ENCODE results near the gene VWA3B.

VWA3B gene

GRCh38 chr2:98346311-98347236 lies 259.6 kb downstream of the VWA3B start, which contains the start of gene CNGA3:
Gene CNGA3 (plus strand): TSS chr2:98346456. CDS start chr2:98369976, 23,520 bp downstream.
- no peak for TF ChIP-seq CTCF (IDR thresholded peaks at IDR 0.05; ENCODE audit: low read depth, low read length)
- peak within 1 kb of the TSS; percentile 15 to 24 for H3K4me3 ChIP-seq (replicated peaks in 1 of 2; ENCODE audit: low read depth in 2 of 2, low read length in 2 of 2)
- peak; percentile 22 to 29 for DNase-seq (ENCODE audit: low read depth in 2 of 2)

GRCh38 chr2:98347298-98348065 lies 260.5 kb downstream of the VWA3B start:
- no peak for DNase-seq (ENCODE audit: low read depth in 2 of 2)
- no peak for TF ChIP-seq CTCF (IDR thresholded peaks at IDR 0.05; ENCODE audit: low read depth, low read length)
- no peak overlapping the region for H3K4me3 ChIP-seq (replicated peaks in 1 of 2; ENCODE audit: low read depth in 2 of 2, low read length in 2 of 2)

- DNase-seq (ENCODE audit: low read depth in 2 of 2) = peak in 1 of 2 donors; percentile 6
- H3K4me3 ChIP-seq (replicated peaks in 1 of 2; ENCODE audit: low read depth in 2 of 2, low read length in 2 of 2) = no peak overlapping the region
- TF ChIP-seq CTCF (IDR thresholded peaks at IDR 0.05; ENCODE audit: low read depth, low read length) = no peak
These were observed 261.1 kb downstream of the VWA3B start for GRCh38 chr2:98348066-98348561.

GRCh38 chr2:98350411-98350810 lies 263.4 kb downstream of the VWA3B start:
- DNase-seq (ENCODE audit: low read depth in 2 of 2) = no peak
- no peak overlapping the region for H3K4me3 ChIP-seq (replicated peaks in 1 of 2; ENCODE audit: low read depth in 2 of 2, low read length in 2 of 2)
- TF ChIP-seq CTCF (IDR thresholded peaks at IDR 0.05; ENCODE audit: low read depth, low read length) = no peak

GRCh38 chr2:98355881-98356280 lies 268.9 kb downstream of the VWA3B start:
- H3K4me3 ChIP-seq (replicated peaks in 1 of 2; ENCODE audit: low read depth in 2 of 2, low read length in 2 of 2) = no peak overlapping the region
- DNase-seq (ENCODE audit: low read depth in 2 of 2) = no peak
- TF ChIP-seq CTCF (IDR thresholded peaks at IDR 0.05; ENCODE audit: low read depth, low read length) = no peak

- no peak for TF ChIP-seq CTCF (IDR thresholded peaks at IDR 0.05; ENCODE audit: low read depth, low read length)
- H3K4me3 ChIP-seq (replicated peaks in 1 of 2; ENCODE audit: low read depth in 2 of 2, low read length in 2 of 2) = no peak overlapping the region
- DNase-seq (ENCODE audit: low read depth in 2 of 2) = no peak
These were observed 269.8 kb downstream of the VWA3B start for GRCh38 chr2:98356729-98357128.
